ENCODE data around the gene FCN1.

GRCh38 chr9:134962065-134962972, 44.6 kb upstream of the FCN1 start:
- TF ChIP-seq CTCF (IDR thresholded peaks at IDR 0.05) (no peak), POLR2A (IDR thresholded peaks at IDR 0.05) (no peak)
